GM12878 (cell line): ENCODE results near the gene FAM216A.
"Not testable (repeated sequence)": the region's sequence is repeated elsewhere in the genome, so short reads cannot be mapped to it uniquely, and the experiment has no call there.

ENCODE experiments used
- ATF7 ChIP-seq: fragments of 450-650 bp; IDR thresholded peaks from 2 replicates; pipeline ENCODE4 v1.6.1; 2016; ENCODE audit warnings: low read depth, mild to moderate bottlenecking
- CBFB ChIP-seq: IDR thresholded peaks from 2 replicates; pipeline ENCODE4 v1.6.1; 2016; ENCODE audit warnings: antibody characterized with exemption, low read depth
- CTCF ChIP-seq, 3 experiments: IDR thresholded peaks in 2 of 3; conservative IDR thresholded peaks in 1 of 3; 2 replicates each; pipeline ENCODE4 v1.5.1; 2011; ENCODE audit warnings: low read depth in 3 of 3, low read length in 3 of 3, mild to moderate bottlenecking in 3 of 3, control low read depth in 2 of 3, moderate library complexity in 2 of 3, inconsistent platforms in 1 of 3, mixed read lengths in 1 of 3; ENCODE audit not compliant: control insufficient read depth in 2 of 3, insufficient read depth in 1 of 3; ENCODE audit errors: extremely low read depth in 1 of 3
- EP300 ChIP-seq, 2 experiments: fragments of 150-350 bp in 1 of 2; IDR thresholded peaks; 2 replicates each; pipeline ENCODE4 v1.6.1; 2011 to 2012; ENCODE audit warnings: low read depth in 2 of 2, low read length in 2 of 2, borderline replicate concordance in 1 of 2, improper control_type of control experiment in 1 of 2, inconsistent platforms in 1 of 2; ENCODE audit not compliant: control insufficient read depth in 1 of 2
- HDAC6 ChIP-seq: fragments of 200-600 bp; sonication (generic); IDR thresholded peaks from one replicate; pipeline ENCODE4 v1.8.0; 2017; ENCODE audit warnings: antibody characterized with exemption; ENCODE audit not compliant: unreplicated experiment
- PML ChIP-seq: IDR thresholded peaks from 2 replicates; pipeline ENCODE4 v1.6.1; 2012; ENCODE audit warnings: low read length, inconsistent platforms
- POLR2A ChIP-seq: IDR thresholded peaks from 2 replicates; pipeline ENCODE4 v1.6.1; 2011; ENCODE audit warnings: low read depth, mild to moderate bottlenecking, low read length
- ZBTB4 ChIP-seq: fragments of 450-650 bp; formaldehyde crosslinking; IDR thresholded peaks from 2 replicates; pipeline ENCODE4 v1.4.0; 2022; ENCODE audit warnings: mild to moderate bottlenecking, moderate library complexity

GRCh38 chr12:110420644-110421043 is 48.0 kb upstream of the FAM216A start:
- not testable (repeated sequence) for TF ChIP-seq HDAC6; PML; EP300 (IDR thresholded peaks at IDR 0.05; ENCODE audit: borderline replicate concordance in 1 of 2, control insufficient read depth in 1 of 2, low read depth in 2 of 2, low read length in 2 of 2); ZBTB4 (CRISPR knock-in tag); CTCF (IDR thresholded peaks at IDR 0.05 in 2 of 3, conservative IDR thresholded peaks at IDR 0.05 in 1 of 3; ENCODE audit: control insufficient read depth in 2 of 3, extremely low read depth in 1 of 3, insufficient read depth in 1 of 3, low read depth in 3 of 3, low read length in 3 of 3); ATF7; POLR2A; CBFB
